Activated naive CD8-positive, alpha-beta T cell treated with anti-CD3 and anti-CD28 coated beads, Interleukin-2, amount 50 U/mL, for 24 hours (primary cell): Measurements from ENCODE around the gene SPATA46.
"Not testable (repeated sequence)": the region's sequence is repeated elsewhere in the genome, so short reads cannot be mapped to it uniquely, and the experiment has no call there.

Source experiments
- ATAC-seq: fragments of 150-1000 bp; cut with Tn5 transposase; one replicate; pipeline ENCODE4 v1.10.0; 2021
- DNase-seq: peaks from one replicate; pipeline ENCODE4 v3.0.0; 2021
- H3K27ac Mint-ChIP-seq: one replicate; pipeline ENCODE4 v1.8.0; 2021; ENCODE audit warnings: mild to moderate bottlenecking, mixed read lengths
- H3K27me3 Mint-ChIP-seq: one replicate; pipeline ENCODE4 v1.8.0; 2021; ENCODE audit warnings: mixed read lengths
- H3K36me3 Mint-ChIP-seq: one replicate; pipeline ENCODE4 v1.8.0; 2021; ENCODE audit warnings: low read depth, mixed read lengths
- H3K4me1 Mint-ChIP-seq: one replicate; pipeline ENCODE4 v1.8.0; 2021; ENCODE audit warnings: mixed read lengths
- H3K4me3 Mint-ChIP-seq: one replicate; pipeline ENCODE4 v1.8.0; 2021; ENCODE audit warnings: mild to moderate bottlenecking, moderate library complexity, mixed read lengths
- H3K9me3 Mint-ChIP-seq: one replicate; pipeline ENCODE4 v1.8.0; 2021; ENCODE audit warnings: mixed read lengths

SPATA46 gene

GRCh38 chr1:162360874-162361260 lies 15.8 kb downstream of the SPATA46 start:
- Mint-ChIP-seq H3K27ac (no peak overlapping the region), H3K4me1 (no peaks in the 10 kb centered on the region), H3K36me3 (no peaks in the 10 kb centered on the region), H3K4me3 (no peak overlapping the region), H3K27me3 (no peaks in the 10 kb centered on the region), H3K9me3 (no peaks in the 10 kb centered on the region)
- ATAC-seq (no peak), DNase-seq (no peak)

- no peaks in the 10 kb centered on the region for H3K27me3 Mint-ChIP-seq
- ATAC-seq (no peak), DNase-seq (no peak)
- no peak overlapping the region for H3K27ac Mint-ChIP-seq
- H3K4me3 Mint-ChIP-seq, result no peak overlapping the region
- no peaks in the 10 kb centered on the region for H3K36me3 Mint-ChIP-seq
- no peaks in the 10 kb centered on the region for H3K9me3 Mint-ChIP-seq
- no peaks in the 10 kb centered on the region for H3K4me1 Mint-ChIP-seq
These were observed 16.3 kb downstream of the SPATA46 start for GRCh38 chr1:162360237-162360873.

DNA sequence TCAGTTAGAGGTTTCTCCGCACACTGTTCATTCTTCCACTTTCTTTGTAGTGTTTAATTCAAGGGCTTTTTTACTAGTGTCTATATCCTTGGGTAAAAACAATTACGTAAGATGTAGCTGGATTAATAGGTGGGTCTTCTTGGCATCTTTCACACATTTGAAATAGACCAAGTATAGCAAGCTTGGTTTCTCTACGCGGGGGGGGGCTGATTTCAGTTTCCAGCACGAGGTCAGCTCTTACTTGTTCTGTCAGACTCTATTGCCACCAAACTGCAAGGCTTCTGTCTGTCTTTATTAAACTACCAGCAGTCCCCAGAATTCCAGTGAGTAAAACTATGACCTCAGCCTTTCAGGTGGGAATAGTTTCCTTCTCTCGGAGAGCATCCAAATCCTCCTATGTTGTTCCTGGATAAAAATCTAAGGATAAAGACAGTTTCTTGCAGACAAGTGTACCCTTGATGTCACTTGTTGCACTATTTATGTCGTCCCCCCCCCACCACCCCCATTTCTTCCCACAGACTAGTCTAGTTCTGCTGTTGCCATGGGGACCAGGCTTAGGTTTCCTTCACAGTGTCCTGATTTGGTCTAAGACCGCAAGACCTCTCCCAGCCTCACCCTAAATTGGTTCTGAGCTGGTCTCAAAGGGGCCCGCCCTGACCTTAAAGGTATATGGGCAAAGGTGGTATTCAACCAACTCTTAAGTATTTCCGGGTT lies 17.0 kb downstream of the SPATA46 start:
- no peak overlapping the region for H3K4me3 Mint-ChIP-seq
- DNase-seq, result no peak
- no peaks in the 10 kb centered on the region for H3K4me1 Mint-ChIP-seq
- H3K27me3 Mint-ChIP-seq, result no peaks in the 10 kb centered on the region
- no peaks in the 10 kb centered on the region for H3K36me3 Mint-ChIP-seq
- H3K9me3 Mint-ChIP-seq, result no peaks in the 10 kb centered on the region
- H3K27ac Mint-ChIP-seq, result no peak overlapping the region
- no peak for ATAC-seq

GRCh38 chr1:162358928-162359327 lies 17.7 kb downstream of the SPATA46 start:
- ATAC-seq, result no peak
- Mint-ChIP-seq H3K4me3 (no peak overlapping the region), H3K36me3 (no peaks in the 10 kb centered on the region), H3K9me3 (no peaks in the 10 kb centered on the region), H3K27ac (no peak overlapping the region), H3K27me3 (no peaks in the 10 kb centered on the region), H3K4me1 (no peaks in the 10 kb centered on the region)
- DNase-seq, result no peak

DNA sequence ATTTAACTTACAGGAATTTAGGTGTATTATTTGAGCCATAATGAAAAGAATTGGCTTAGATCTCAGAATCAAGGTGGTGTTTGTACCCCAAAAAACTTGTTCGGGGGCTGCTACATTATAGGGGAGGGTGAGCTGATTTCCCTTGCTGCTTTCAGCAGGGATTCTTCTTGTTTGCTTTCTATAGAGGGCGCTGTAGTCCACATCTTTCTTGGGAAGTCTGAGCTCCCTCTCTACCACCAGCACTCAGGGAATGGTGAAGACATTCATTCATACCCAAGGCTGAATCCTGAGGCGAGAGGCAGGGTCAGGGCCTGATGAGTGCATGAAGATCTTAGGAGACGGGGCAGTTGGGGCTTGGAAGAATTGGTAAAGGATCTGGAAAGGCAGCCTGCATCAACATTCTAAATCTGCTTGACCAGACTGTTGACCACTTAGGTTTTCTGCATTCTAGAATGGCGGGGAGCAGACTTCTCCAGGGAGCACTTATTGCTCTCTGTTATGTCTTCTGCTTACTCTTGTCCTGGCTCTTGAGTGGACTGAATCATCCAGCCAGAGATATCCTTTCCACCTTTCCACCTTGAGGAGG lies 18.9 kb downstream of the SPATA46 start:
- Mint-ChIP-seq H3K9me3 (no peaks in the 10 kb centered on the region), H3K4me1 (no peaks in the 10 kb centered on the region), H3K27ac (no peak overlapping the region), H3K4me3 (no peak overlapping the region), H3K36me3 (no peaks in the 10 kb centered on the region), H3K27me3 (peaks cover 4% of the 10 kb centered on the region)
- no peak for ATAC-seq
- no peak for DNase-seq

DNA sequence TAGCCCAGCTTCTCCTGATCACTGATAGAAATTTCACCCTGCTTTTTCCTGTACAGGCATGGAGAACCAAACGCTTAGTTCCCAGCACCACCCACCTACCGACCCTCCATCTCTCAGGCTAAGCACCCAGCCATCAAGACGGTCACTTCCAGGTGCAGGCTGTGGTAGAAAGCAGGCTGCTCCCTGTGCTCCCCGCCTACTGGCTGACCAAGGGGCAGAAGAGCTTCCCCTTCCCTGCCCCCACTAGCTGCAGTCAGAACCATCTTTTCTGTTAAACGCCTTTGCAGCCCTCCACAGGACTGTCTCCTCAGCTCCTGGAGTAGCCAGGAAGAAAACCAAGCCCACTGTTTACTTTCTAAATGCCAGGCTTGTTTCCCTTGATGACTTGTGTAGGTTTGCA lies 23.0 kb downstream of the SPATA46 start:
- Mint-ChIP-seq H3K4me3 (no peak overlapping the region), H3K27ac (no peak overlapping the region), H3K9me3 (no peaks in the 10 kb centered on the region), H3K36me3 (no peaks in the 10 kb centered on the region), H3K4me1 (no peaks in the 10 kb centered on the region), H3K27me3 (peaks cover 4% of the 10 kb centered on the region)
- DNase-seq, result no peak
- no peak for ATAC-seq

GRCh38 chr1:162353078-162353477 lies 23.6 kb downstream of the SPATA46 start:
- H3K27ac Mint-ChIP-seq, result no peak overlapping the region
- peaks cover 4% of the 10 kb centered on the region for H3K27me3 Mint-ChIP-seq
- H3K9me3 Mint-ChIP-seq, result no peaks in the 10 kb centered on the region
- H3K4me3 Mint-ChIP-seq, result no peak overlapping the region
- H3K4me1 Mint-ChIP-seq, result no peaks in the 10 kb centered on the region
- ATAC-seq (no peak), DNase-seq (no peak)
- no peaks in the 10 kb centered on the region for H3K36me3 Mint-ChIP-seq

DNA sequence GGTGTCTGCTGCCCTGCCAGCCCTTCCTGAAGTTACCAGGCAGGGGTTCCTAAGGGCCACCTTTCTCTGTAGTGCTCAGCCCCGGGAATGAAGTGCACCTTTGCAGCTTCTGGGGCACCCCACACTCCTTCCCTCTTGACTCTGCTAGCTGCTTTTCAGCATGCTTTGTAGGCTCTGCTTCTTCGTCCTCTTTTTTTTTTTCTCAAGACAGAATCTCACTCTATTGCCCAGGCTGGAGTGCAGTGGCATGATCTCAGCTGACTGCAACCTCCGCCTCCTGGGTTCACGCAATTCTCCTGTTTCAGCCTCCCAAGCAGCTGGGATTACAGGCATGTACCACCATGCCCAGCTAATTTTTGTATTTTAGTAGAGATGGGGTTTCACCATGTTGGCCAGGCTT lies 24.8 kb downstream of the SPATA46 start:
- not testable (repeated sequence) for ATAC-seq, H3K4me3 Mint-ChIP-seq, H3K36me3 Mint-ChIP-seq, H3K27me3 Mint-ChIP-seq, H3K9me3 Mint-ChIP-seq, H3K4me1 Mint-ChIP-seq, DNase-seq, H3K27ac Mint-ChIP-seq

GRCh38 chr1:162351246-162351842 lies 25.3 kb downstream of the SPATA46 start:
- Mint-ChIP-seq H3K9me3 (no peaks in the 10 kb centered on the region), H3K27ac (no peak overlapping the region), H3K36me3 (no peaks in the 10 kb centered on the region), H3K4me1 (no peaks in the 10 kb centered on the region), H3K4me3 (no peak overlapping the region), H3K27me3 (peaks cover 4% of the 10 kb centered on the region)
- ATAC-seq (no peak), DNase-seq (no peak)

DNA sequence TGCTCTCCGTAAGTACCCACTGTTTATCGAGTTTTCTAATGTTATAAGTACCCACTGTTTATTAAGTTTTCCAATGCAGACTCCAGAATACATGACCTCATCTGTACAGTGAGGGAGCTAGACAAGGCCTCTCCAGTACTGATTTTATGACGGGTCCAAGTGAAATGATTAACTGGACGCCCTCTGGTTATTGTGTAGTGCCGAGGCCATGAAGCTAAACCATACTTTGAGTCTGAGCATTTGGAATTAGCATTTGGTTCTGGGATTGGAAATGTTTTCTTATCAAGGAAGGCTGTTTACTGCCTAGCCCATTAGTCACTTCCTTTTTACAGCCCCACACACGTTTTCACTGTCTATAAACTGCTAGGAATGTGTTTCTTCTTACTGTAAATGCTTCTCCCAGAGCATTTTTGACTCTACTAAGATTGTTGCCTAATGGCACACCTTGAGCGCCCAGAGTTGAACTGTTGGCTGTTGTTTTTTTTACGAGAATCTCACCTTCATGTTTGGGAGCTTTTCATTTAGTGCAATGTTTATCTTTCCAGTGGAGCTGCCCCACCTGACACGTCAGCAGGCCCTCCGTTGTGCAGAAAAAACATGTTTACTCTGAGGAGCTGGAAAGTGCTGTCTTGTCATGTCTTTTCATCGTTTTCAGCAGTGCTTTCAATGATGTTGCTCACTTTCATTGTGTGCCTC lies 26.9 kb downstream of the SPATA46 start:
- no peak for DNase-seq
- H3K27ac Mint-ChIP-seq, result no peak overlapping the region
- H3K4me3 Mint-ChIP-seq, result no peak overlapping the region
- H3K4me1 Mint-ChIP-seq, result no peaks in the 10 kb centered on the region
- H3K36me3 Mint-ChIP-seq, result no peaks in the 10 kb centered on the region
- no peaks in the 10 kb centered on the region for H3K9me3 Mint-ChIP-seq
- no peak for ATAC-seq
- peaks cover 4% of the 10 kb centered on the region for H3K27me3 Mint-ChIP-seq

DNA sequence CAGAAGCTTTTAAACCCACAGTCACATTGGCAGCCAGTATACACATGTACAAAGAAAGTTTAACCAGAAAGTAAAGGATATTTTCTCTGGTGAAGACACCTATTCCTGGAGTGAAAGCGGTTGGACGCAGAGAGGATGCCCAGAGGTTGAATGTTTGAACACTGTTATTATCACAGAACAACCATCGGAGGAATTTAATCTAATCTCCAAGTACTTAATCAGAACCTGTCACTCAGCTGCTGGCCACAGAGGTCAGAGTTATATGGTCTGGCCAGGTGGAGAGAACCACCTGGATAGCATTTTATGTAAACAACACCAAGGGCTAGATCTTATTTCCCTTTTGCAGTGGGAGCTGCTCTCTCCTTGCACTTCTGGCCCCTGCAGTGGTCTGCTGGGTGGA lies 29.4 kb downstream of the SPATA46 start:
- Mint-ChIP-seq H3K4me3 (no peak overlapping the region), H3K4me1 (no peaks in the 10 kb centered on the region), H3K27ac (no peak overlapping the region), H3K9me3 (no peaks in the 10 kb centered on the region), H3K27me3 (peaks cover 1% of the 10 kb centered on the region), H3K36me3 (no peaks in the 10 kb centered on the region)
- ATAC-seq (no peak), DNase-seq (no peak)

DNA sequence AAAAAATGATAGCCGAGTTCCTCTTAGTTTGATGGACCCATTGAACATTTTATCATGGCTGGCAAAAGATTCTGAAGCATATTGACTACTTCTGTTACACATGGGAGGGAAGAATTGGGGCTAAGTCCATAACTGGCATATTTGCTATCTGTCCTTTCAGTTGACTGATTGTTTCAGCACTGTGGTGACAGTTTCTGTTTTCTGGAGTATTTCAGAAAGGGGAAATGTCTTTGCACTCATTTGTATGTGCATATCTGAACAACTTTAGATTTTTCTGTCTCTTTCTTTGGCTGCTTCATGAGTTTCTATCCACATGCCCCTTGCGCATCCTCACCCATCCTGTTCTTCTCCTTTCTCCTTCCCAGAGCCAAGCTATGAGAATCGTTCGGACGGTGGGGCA lies 33.2 kb downstream of the SPATA46 start:
- Mint-ChIP-seq H3K4me3 (no peak overlapping the region), H3K4me1 (no peaks in the 10 kb centered on the region), H3K9me3 (no peaks in the 10 kb centered on the region), H3K27ac (no peak overlapping the region), H3K36me3 (no peaks in the 10 kb centered on the region), H3K27me3 (peaks cover 3% of the 10 kb centered on the region)
- ATAC-seq (no peak), DNase-seq (no peak)

DNA sequence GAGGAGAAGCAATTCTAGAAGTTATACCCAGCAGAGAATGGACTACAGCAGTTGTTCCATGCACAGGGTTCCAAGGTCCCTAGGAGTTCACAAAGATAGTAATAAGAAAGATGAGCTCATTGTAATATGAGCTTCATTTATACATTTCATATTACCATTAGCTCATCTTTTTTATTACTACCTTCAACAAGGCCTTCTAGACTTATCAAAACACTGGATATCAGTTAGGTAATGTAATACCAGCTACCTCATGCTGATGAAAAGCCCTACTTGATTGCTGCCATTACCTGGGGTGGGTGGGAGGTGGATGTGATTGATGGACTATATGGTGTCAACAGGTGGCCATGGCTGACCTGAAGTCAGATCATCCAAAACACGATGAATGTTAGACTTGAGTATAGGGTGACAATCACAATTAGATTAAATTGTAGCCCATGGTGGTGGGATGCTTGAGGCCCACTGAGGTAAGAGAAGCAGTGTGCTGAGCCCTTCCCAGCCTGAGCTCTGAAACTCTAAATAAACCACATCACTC lies 34.1 kb downstream of the SPATA46 start:
- H3K4me3 Mint-ChIP-seq, result no peak overlapping the region
- H3K27me3 Mint-ChIP-seq, result peaks cover 3% of the 10 kb centered on the region
- no peaks in the 10 kb centered on the region for H3K4me1 Mint-ChIP-seq
- H3K36me3 Mint-ChIP-seq, result no peaks in the 10 kb centered on the region
- no peak for DNase-seq
- no peak for ATAC-seq
- no peaks in the 10 kb centered on the region for H3K9me3 Mint-ChIP-seq
- H3K27ac Mint-ChIP-seq, result no peak overlapping the region

GRCh38 chr1:162336621-162337285 lies 39.9 kb downstream of the SPATA46 start:
- no peaks in the 10 kb centered on the region for H3K4me1 Mint-ChIP-seq

More at GRCh38 chr1:162336621-162337285, 39.9 kb downstream of the SPATA46 start:
- DNase-seq (no peak), ATAC-seq (no peak)
- Mint-ChIP-seq H3K27me3 (peaks cover 5% of the 10 kb centered on the region), H3K27ac (no peak overlapping the region), H3K9me3 (no peaks in the 10 kb centered on the region), H3K36me3 (no peaks in the 10 kb centered on the region), H3K4me3 (no peak overlapping the region)
